Smooth muscle cell (in vitro differentiated cells): Measurements from ENCODE around the gene TMEM131. TPM values are rescaled to one million over a fixed set of nuclear protein-coding genes. Genes with fewer than 3 reads are reported as not detected.
"Not testable (repeated sequence)": the region's sequence is repeated elsewhere in the genome, so short reads cannot be mapped to it uniquely, and the experiment has no call there.

Experiments used
- DNase-seq: peaks from one replicate; lab custom pipeline; 2025; ENCODE audit not compliant: unreplicated experiment; lab: John Stamatoyannopoulos, UW
- H2AFZ ChIP-seq: fragments of 200-600 bp; sonication (generic); 2 replicates; pipeline ENCODE4 v1.6.0; 2016; ENCODE audit warnings: antibody characterized with exemption, low read depth, mild to moderate bottlenecking
- H3F3A ChIP-seq: fragments of 200-600 bp; sonication (generic); 2 replicates; pipeline ENCODE4 v1.6.0; 2017; ENCODE audit warnings: antibody characterized with exemption, low read depth
- H3K27ac ChIP-seq: fragments of 200-600 bp; sonication (generic); 2 replicates; pipeline ENCODE4 v1.5.1; 2016; ENCODE audit warnings: low read depth, mild to moderate bottlenecking
- H3K27me3 ChIP-seq: fragments of 200-600 bp; sonication (generic); 2 replicates; pipeline ENCODE4 v1.6.1; 2016; ENCODE audit warnings: low read depth, mild to moderate bottlenecking
- H3K36me3 ChIP-seq: fragments of 200-600 bp; sonication (generic); 2 replicates; pipeline ENCODE4 v1.5.1; 2016; ENCODE audit warnings: low read depth
- H3K4me1 ChIP-seq: fragments of 200-600 bp; sonication (generic); 2 replicates; pipeline ENCODE4 v1.5.1; 2016; ENCODE audit warnings: low read depth
- H3K4me2 ChIP-seq: fragments of 200-600 bp; sonication (generic); 2 replicates; pipeline ENCODE4 v1.6.0; 2016; ENCODE audit warnings: mild to moderate bottlenecking
- H3K4me3 ChIP-seq: fragments of 200-600 bp; sonication (generic); 2 replicates; pipeline ENCODE4 v1.5.1; 2016; ENCODE audit warnings: mild to moderate bottlenecking
- H3K79me2 ChIP-seq: fragments of 200-600 bp; sonication (generic); 2 replicates; pipeline ENCODE4 v1.6.0; 2016; ENCODE audit warnings: low read depth, mild to moderate bottlenecking
- H3K9ac ChIP-seq: fragments of 200-600 bp; sonication (generic); 2 replicates; pipeline ENCODE4 v1.6.0; 2016; ENCODE audit warnings: low read depth
- H3K9me3 ChIP-seq: fragments of 200-600 bp; sonication (generic); replicated peaks from 2 replicates; pipeline ENCODE4 v1.5.1; 2016; ENCODE audit warnings: low read depth
- H4K20me1 ChIP-seq: fragments of 200-600 bp; sonication (generic); 2 replicates; pipeline ENCODE4 v1.6.0; 2016; ENCODE audit warnings: low read depth
- WGBS: methylation state at CpG from one replicate; pipeline ENCODE4 v1.1.7; 2016; ENCODE audit warnings: low lambda C conversion rate; 5-methylcytosine and 5-hydroxymethylcytosine counted together
- polyA plus RNA-seq: library from polyadenylated mRNA; unstranded; fragments of >200 nt; fragmentation: Nextera tagmentation; extraction: Ambion mirVana; gene quantifications from 2 replicates; pipeline ENCODE4 v1.2.1, GENCODE V29; 2016
- total RNA-seq: library from RNA; depleted of rRNA; stranded (reverse); fragments of >200 nt; gene quantifications from 2 replicates; pipeline ENCODE4 v1.2.3, GENCODE V29; 2014
- TF ChIP-seq, protein P1 (sequence below): fragments of 200-600 bp; sonication (generic); IDR thresholded peaks from 2 replicates; pipeline ENCODE4 v1.5.1; 2017; ENCODE audit warnings: borderline replicate concordance, mild to moderate bottlenecking, antibody characterized with exemption; ENCODE audit not compliant: insufficient read depth, poor library complexity, severe bottlenecking

Gene TMEM131, protein sequence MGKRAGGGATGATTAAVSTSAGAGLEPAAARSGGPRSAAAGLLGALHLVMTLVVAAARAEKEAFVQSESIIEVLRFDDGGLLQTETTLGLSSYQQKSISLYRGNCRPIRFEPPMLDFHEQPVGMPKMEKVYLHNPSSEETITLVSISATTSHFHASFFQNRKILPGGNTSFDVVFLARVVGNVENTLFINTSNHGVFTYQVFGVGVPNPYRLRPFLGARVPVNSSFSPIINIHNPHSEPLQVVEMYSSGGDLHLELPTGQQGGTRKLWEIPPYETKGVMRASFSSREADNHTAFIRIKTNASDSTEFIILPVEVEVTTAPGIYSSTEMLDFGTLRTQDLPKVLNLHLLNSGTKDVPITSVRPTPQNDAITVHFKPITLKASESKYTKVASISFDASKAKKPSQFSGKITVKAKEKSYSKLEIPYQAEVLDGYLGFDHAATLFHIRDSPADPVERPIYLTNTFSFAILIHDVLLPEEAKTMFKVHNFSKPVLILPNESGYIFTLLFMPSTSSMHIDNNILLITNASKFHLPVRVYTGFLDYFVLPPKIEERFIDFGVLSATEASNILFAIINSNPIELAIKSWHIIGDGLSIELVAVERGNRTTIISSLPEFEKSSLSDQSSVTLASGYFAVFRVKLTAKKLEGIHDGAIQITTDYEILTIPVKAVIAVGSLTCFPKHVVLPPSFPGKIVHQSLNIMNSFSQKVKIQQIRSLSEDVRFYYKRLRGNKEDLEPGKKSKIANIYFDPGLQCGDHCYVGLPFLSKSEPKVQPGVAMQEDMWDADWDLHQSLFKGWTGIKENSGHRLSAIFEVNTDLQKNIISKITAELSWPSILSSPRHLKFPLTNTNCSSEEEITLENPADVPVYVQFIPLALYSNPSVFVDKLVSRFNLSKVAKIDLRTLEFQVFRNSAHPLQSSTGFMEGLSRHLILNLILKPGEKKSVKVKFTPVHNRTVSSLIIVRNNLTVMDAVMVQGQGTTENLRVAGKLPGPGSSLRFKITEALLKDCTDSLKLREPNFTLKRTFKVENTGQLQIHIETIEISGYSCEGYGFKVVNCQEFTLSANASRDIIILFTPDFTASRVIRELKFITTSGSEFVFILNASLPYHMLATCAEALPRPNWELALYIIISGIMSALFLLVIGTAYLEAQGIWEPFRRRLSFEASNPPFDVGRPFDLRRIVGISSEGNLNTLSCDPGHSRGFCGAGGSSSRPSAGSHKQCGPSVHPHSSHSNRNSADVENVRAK (N-terminal part only)
- total RNA-seq = 32.3 and 39.0 TPM in 2 replicates
- 16.7 and 20.6 TPM in 2 replicates for polyA plus RNA-seq

- Histone ChIP-seq H3K4me1 (peaks cover 19% of the 10 kb centered on the region), H3K4me3 (peak within 1 kb of the TSS; percentile 95), H3K36me3 (no peaks in the 10 kb centered on the region), H2AFZ (peak within 1 kb of the TSS; percentile 90), H4K20me1 (peaks cover 35% of the 10 kb centered on the region), H3K27me3 (no peaks in the 10 kb centered on the region), H3F3A (no peaks in the 10 kb centered on the region), H3K27ac (peak within 1 kb of the TSS; percentile 95), H3K9me3 (no peaks in the 10 kb centered on the region), H3K9ac (peak within 1 kb of the TSS; percentile 98), H3K79me2 (peaks cover 41% of the 10 kb centered on the region), H3K4me2 (peak within 1 kb of the TSS; percentile 95)
- TF ChIP-seq, protein P1, sequence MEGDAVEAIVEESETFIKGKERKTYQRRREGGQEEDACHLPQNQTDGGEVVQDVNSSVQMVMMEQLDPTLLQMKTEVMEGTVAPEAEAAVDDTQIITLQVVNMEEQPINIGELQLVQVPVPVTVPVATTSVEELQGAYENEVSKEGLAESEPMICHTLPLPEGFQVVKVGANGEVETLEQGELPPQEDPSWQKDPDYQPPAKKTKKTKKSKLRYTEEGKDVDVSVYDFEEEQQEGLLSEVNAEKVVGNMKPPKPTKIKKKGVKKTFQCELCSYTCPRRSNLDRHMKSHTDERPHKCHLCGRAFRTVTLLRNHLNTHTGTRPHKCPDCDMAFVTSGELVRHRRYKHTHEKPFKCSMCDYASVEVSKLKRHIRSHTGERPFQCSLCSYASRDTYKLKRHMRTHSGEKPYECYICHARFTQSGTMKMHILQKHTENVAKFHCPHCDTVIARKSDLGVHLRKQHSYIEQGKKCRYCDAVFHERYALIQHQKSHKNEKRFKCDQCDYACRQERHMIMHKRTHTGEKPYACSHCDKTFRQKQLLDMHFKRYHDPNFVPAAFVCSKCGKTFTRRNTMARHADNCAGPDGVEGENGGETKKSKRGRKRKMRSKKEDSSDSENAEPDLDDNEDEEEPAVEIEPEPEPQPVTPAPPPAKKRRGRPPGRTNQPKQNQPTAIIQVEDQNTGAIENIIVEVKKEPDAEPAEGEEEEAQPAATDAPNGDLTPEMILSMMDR = no peak
- peak; percentile 98 for DNase-seq
- WGBS = 2% methylated on average over 80 of the region's 88 CpGs
These were observed at the start of gene TMEM131 for GRCh38 chr2:97995734-97996624. TMEM131 (minus strand) TSS chr2:97995948; CDS start chr2:97995662, 286 bp downstream.

DNA sequence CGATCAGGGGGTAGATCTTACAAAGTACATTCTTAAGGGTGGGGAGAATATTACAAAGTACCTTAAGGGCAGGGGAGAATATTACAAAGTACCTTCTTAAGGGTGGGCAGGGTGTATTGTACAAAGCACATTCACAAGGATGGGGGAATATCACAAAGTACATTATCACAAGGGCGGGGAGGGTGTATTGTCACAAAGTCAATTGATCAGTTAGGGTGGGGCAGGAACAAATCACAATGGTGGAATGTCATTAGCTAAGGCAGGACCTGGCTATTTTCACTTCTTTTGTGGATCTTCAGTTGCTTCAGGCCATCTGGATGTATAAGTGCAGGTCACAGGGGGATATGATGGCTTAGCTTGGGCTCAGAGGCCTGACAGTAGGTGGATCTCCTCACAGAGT, 49.0 kb upstream of the TMEM131 start:
- not testable (repeated sequence) for H3K79me2 ChIP-seq, H3K27me3 ChIP-seq, H3K9ac ChIP-seq, H2AFZ ChIP-seq, H3K4me2 ChIP-seq, H3K36me3 ChIP-seq, H3K9me3 ChIP-seq, DNase-seq, H3K27ac ChIP-seq, H3K4me1 ChIP-seq, H4K20me1 ChIP-seq, H3F3A ChIP-seq, H3K4me3 ChIP-seq
- 98% methylated on average over 2 of the region's 2 CpGs for WGBS

- no peaks in the 10 kb centered on the region for H3K36me3 ChIP-seq
- H3K27ac ChIP-seq = no peak overlapping the region
- H4K20me1 ChIP-seq = no peaks in the 10 kb centered on the region
- TF ChIP-seq, protein P1 = no peak
- no peaks in the 10 kb centered on the region for H3K27me3 ChIP-seq
- H3K4me2 ChIP-seq = no peak overlapping the region
- 79% methylated on average over 1 of the region's 1 CpG for WGBS
- no peaks in the 10 kb centered on the region for H3F3A ChIP-seq
- no peaks in the 10 kb centered on the region for H3K4me1 ChIP-seq
- H3K9me3 ChIP-seq = no peaks in the 10 kb centered on the region
- no peaks in the 10 kb centered on the region for H3K79me2 ChIP-seq
- H2AFZ ChIP-seq = no peak overlapping the region
- no peak overlapping the region for H3K9ac ChIP-seq
- no peak overlapping the region for H3K4me3 ChIP-seq
- DNase-seq = no peak
These were observed 47.4 kb upstream of the TMEM131 start for GRCh38 chr2:98043101-98043500.
